CD4-positive, alpha-beta memory T cell (primary cell): Measurements from ENCODE around the gene KRR1. TPM values are rescaled to one million over a fixed set of nuclear protein-coding genes. Genes with fewer than 3 reads are reported as not detected.

ENCODE experiments used
- CTCF ChIA-PET: fragments of 350-600 bp; sonication (Branson Sonifier 250); formaldehyde crosslinking; loops from one replicate; lab custom pipeline; 2021; ENCODE audit warnings: inconsistent platforms; ENCODE audit not compliant: partially characterized antibody; lab: Charles Lee
- POLR2A ChIA-PET: fragments of 350-600 bp; sonication (Branson Sonifier 250); formaldehyde crosslinking; loops from one replicate; lab custom pipeline; 2021; ENCODE audit not compliant: partially characterized antibody; lab: Charles Lee
- DNase-seq, 5 donors: peaks; one replicate each; pipeline versions ENCODE4 v3.0.0 to v3.0.0-alpha.2; 2020 to 2022; ENCODE audit warnings: mixed read lengths in 1 of 5
- H3K27ac ChIP-seq: one replicate; pipeline ENCODE4 v1.7.0; 2013; ENCODE audit warnings: low read depth, low read length
- H3K27me3 ChIP-seq: 2 replicates; pipeline ENCODE4 v1.7.0; 2013; ENCODE audit warnings: mild to moderate bottlenecking, low read length, moderate library complexity; ENCODE audit not compliant: insufficient read depth
- H3K36me3 ChIP-seq: 2 replicates; pipeline ENCODE4 v1.7.0; 2013; ENCODE audit warnings: mild to moderate bottlenecking, low read length, moderate library complexity; ENCODE audit not compliant: insufficient read depth
- H3K4me1 ChIP-seq: 2 replicates; pipeline ENCODE4 v1.7.0; 2013; ENCODE audit warnings: mild to moderate bottlenecking, low read length, moderate library complexity; ENCODE audit not compliant: insufficient read depth
- H3K4me3 ChIP-seq, 2 donors: one replicate each; pipeline ENCODE4 v1.7.0; 2013; ENCODE audit warnings: low read length in 2 of 2, mild to moderate bottlenecking in 1 of 2
- H3K9me3 ChIP-seq, 2 donors: one replicate each; pipeline ENCODE4 v1.7.0; 2013; ENCODE audit warnings: low read length in 2 of 2, control low read depth in 1 of 2; ENCODE audit not compliant: control insufficient read depth in 1 of 2
- H3K27ac Mint-ChIP-seq, 7 donors: one replicate each; pipeline ENCODE4 v1.8.0; 2020 to 2021; ENCODE audit warnings: mixed read lengths in 7 of 7, mild to moderate bottlenecking in 6 of 7, inconsistent platforms in 3 of 7, moderate library complexity in 3 of 7
- H3K27me3 Mint-ChIP-seq, 2 donors: one replicate each; pipeline ENCODE4 v1.8.0; 2020 to 2021; ENCODE audit warnings: mixed read lengths in 2 of 2
- H3K36me3 Mint-ChIP-seq, 2 donors: one replicate each; pipeline ENCODE4 v1.8.0; 2020 to 2021; ENCODE audit warnings: mixed read lengths in 2 of 2, inconsistent platforms in 1 of 2, mild to moderate bottlenecking in 1 of 2
- H3K4me1 Mint-ChIP-seq, 4 donors: one replicate each; pipeline ENCODE4 v1.8.0; 2020 to 2021; ENCODE audit warnings: mixed read lengths in 4 of 4, mild to moderate bottlenecking in 1 of 4
- H3K4me3 Mint-ChIP-seq, 8 donors: one replicate each; pipeline ENCODE4 v1.8.0; 2020 to 2021; ENCODE audit warnings: mixed read lengths in 8 of 8, mild to moderate bottlenecking in 7 of 8, moderate library complexity in 6 of 8, inconsistent platforms in 3 of 8
- H3K9me3 Mint-ChIP-seq, 8 donors: one replicate each; pipeline ENCODE4 v1.8.0; 2020 to 2021; ENCODE audit warnings: mixed read lengths in 8 of 8, mild to moderate bottlenecking in 5 of 8, inconsistent platforms in 3 of 8, moderate library complexity in 1 of 8
- intact Hi-C: fragments of 100-400 bp; cut with micrococcal nuclease; formaldehyde crosslinking; loops from one replicate; pipeline ENCODE4 v1.15.1; 2023
- polyA plus RNA-seq, 2 donors: library from polyadenylated mRNA; unstranded; fragments of 300-500 nt; fragmentation: Illumina TruSeq; gene quantifications; one replicate each; pipeline ENCODE4 v1.2.3, GENCODE V29; 2021
- total RNA-seq, 2 experiments: library from RNA; stranded (reverse); gene quantifications; one replicate each; pipeline ENCODE4 v1.2.3, GENCODE V29; 2021

Gene KRR1
- total and polyA plus RNA-seq, 4 experiments from 2014 or later: 51.2 to 66.1 (median 62.9) TPM

- H3K27me3 Mint-ChIP-seq: no peaks in the 10 kb centered on the region
- peaks cover 0 to 2% (median 0%) of the 10 kb centered on the region in 8 donors for H3K9me3 Mint-ChIP-seq
- H3K27me3 ChIP-seq: no peaks in the 10 kb centered on the region
- no peak overlapping the region for H3K27ac ChIP-seq
- H3K36me3 Mint-ChIP-seq: peaks cover 8 to 58% of the 10 kb centered on the region in 2 donors
- DNase-seq: no peak
- ChIA-PET CTCF (interaction anchor here (0.8 to 5.8 kb wide), 14 partner anchors 11 to 524 kb away, joined by 3 to 68 read pairs (median 4); partner anchors contain the start of genes CAPS2, GLIPR1, GLIPR1L1 and GLIPR1L2), POLR2A (interaction anchor here (0.9 to 1.6 kb wide), 5 partner anchors 23 to 173 kb away, joined by 3 to 7 read pairs (median 5); partner anchors contain the start of genes GLIPR1 and GLIPR1L1)
- no peaks in the 10 kb centered on the region for H3K9me3 ChIP-seq
- peaks cover 26% of the 10 kb centered on the region for H3K4me1 ChIP-seq
- peaks cover 27 to 43% (median 35%) of the 10 kb centered on the region in 4 donors for H3K4me1 Mint-ChIP-seq
- H3K4me3 Mint-ChIP-seq: no peak overlapping the region
- H3K36me3 ChIP-seq: peaks cover 42% of the 10 kb centered on the region
- H3K27ac Mint-ChIP-seq: peak overlapping the region in 4 of 7 donors; percentile 6 to 67 (median 36)
- intact Hi-C loops: no loop called here
- no peak overlapping the region for H3K4me3 ChIP-seq
Observed at GRCh38 chr12:75507086-75507485, 4.3 kb downstream of the KRR1 start.

- ChIA-PET POLR2A (interaction anchor here (1.2 to 2.4 kb wide), 3 partner anchors 110 to 172 kb away, joined by 4 to 8 read pairs (median 5); partner anchors contain the start of genes GLIPR1L1 and GLIPR1L2), CTCF (interaction anchor here (0.8 to 5.9 kb wide), 10 partner anchors 10 to 209 kb away, joined by 3 to 44 read pairs (median 10); partner anchors contain the start of genes GLIPR1, GLIPR1L1 and GLIPR1L2)
- H3K9me3 ChIP-seq: no peaks in the 10 kb centered on the region
- H3K4me1 ChIP-seq: peaks cover 19% of the 10 kb centered on the region
- H3K27ac Mint-ChIP-seq: peak overlapping the region; percentile 12 to 64 (median 52)
- no peaks in the 10 kb centered on the region for H3K27me3 Mint-ChIP-seq
- no peak overlapping the region for H3K4me3 Mint-ChIP-seq
- no peaks in the 10 kb centered on the region for H3K27me3 ChIP-seq
- H3K9me3 Mint-ChIP-seq: no peaks in the 10 kb centered on the region
- no peak overlapping the region for H3K27ac ChIP-seq
- intact Hi-C loops: loop anchor here (1.0 to 2.0 kb wide), 5 partner anchors 15 to 817 kb away; partner anchors contain the start of genes CAPS2 and GLIPR1L1
- H3K36me3 ChIP-seq: peaks cover 53% of the 10 kb centered on the region
- H3K36me3 Mint-ChIP-seq: peaks cover 13 to 52% of the 10 kb centered on the region in 2 donors
- peak in 4 of 5 donors; percentile 28 to 37 (median 36) for DNase-seq
- H3K4me1 Mint-ChIP-seq: peaks cover 22 to 30% (median 25%) of the 10 kb centered on the region in 4 donors
- no peak overlapping the region for H3K4me3 ChIP-seq
Observed at GRCh38 chr12:75505706-75506312, 5.6 kb downstream of the KRR1 start.

GRCh38 chr12:75503866-75504265, 7.5 kb downstream of the KRR1 start:
- H3K36me3 ChIP-seq: peaks cover 58% of the 10 kb centered on the region

GRCh38 chr12:75503459-75503858, 8.0 kb downstream of the KRR1 start:
- Histone ChIP-seq H3K27ac (no peak overlapping the region), H3K9me3 (no peaks in the 10 kb centered on the region), H3K27me3 (no peaks in the 10 kb centered on the region), H3K4me3 (no peak overlapping the region), H3K4me1 (no peaks in the 10 kb centered on the region), H3K36me3 (peaks cover 62% of the 10 kb centered on the region)
- ChIA-PET POLR2A (interaction anchor here (2.4 kb wide), 1 partner anchor 169 kb away, joined by 8 read pairs; the partner anchor contains the start of gene GLIPR1L1), CTCF (interaction anchor here (1.1 to 5.9 kb wide), 10 partner anchors 15 to 173 kb away, joined by 3 to 44 read pairs (median 10); partner anchors contain the start of genes CAPS2, GLIPR1, GLIPR1L1 and GLIPR1L2)
- no peak overlapping the region for H3K4me3 Mint-ChIP-seq
- H3K27ac Mint-ChIP-seq: peak overlapping the region in 1 of 7 donors; percentile 59
- H3K27me3 Mint-ChIP-seq: no peaks in the 10 kb centered on the region
- intact Hi-C loops: no loop called here
- no peak for DNase-seq
- peaks cover 25 to 51% of the 10 kb centered on the region in 2 donors for H3K36me3 Mint-ChIP-seq
- H3K9me3 Mint-ChIP-seq: no peaks in the 10 kb centered on the region
- H3K4me1 Mint-ChIP-seq: peaks cover 9 to 13% (median 12%) of the 10 kb centered on the region in 4 donors

More at GRCh38 chr12:75503866-75504265, 7.5 kb downstream of the KRR1 start:
- peaks cover under 1% of the 10 kb centered on the region for H3K4me1 ChIP-seq
- Mint-ChIP-seq H3K4me3 (no peak overlapping the region), H3K36me3 (peaks cover 21 to 48% of the 10 kb centered on the region in 2 donors), H3K4me1 (peaks cover 9 to 14% (median 11%) of the 10 kb centered on the region in 4 donors), H3K27ac (peak overlapping the region in 1 of 7 donors; percentile 59), H3K27me3 (no peaks in the 10 kb centered on the region), H3K9me3 (no peaks in the 10 kb centered on the region)
- H3K9me3 ChIP-seq: no peaks in the 10 kb centered on the region
- DNase-seq: no peak
- intact Hi-C loops: loop anchor here (2.0 kb wide), 1 partner anchor 13 kb away; no protein-coding TSS in a partner anchor
- H3K4me3 ChIP-seq: no peak overlapping the region
- CTCF ChIA-PET: interaction anchor here (1.1 to 5.9 kb wide), 10 partner anchors 15 to 174 kb away, joined by 3 to 44 read pairs (median 10); partner anchors contain the start of genes CAPS2, GLIPR1, GLIPR1L1 and GLIPR1L2
- H3K27ac ChIP-seq: no peak overlapping the region
- POLR2A ChIA-PET: interaction anchor here (2.4 kb wide), 1 partner anchor 170 kb away, joined by 8 read pairs; the partner anchor contains the start of gene GLIPR1L1
- no peaks in the 10 kb centered on the region for H3K27me3 ChIP-seq

GRCh38 chr12:75491169-75491568, 20.2 kb downstream of the KRR1 start:
- intact Hi-C loops: loop anchor here (2.0 kb wide), 1 partner anchor 14 kb away; no protein-coding TSS in a partner anchor
- H3K4me3 Mint-ChIP-seq: no peak overlapping the region
- Histone ChIP-seq H3K27me3 (no peaks in the 10 kb centered on the region), H3K27ac (no peak overlapping the region), H3K4me1 (peaks cover 44% of the 10 kb centered on the region), H3K4me3 (no peak overlapping the region), H3K36me3 (peaks cover 32% of the 10 kb centered on the region), H3K9me3 (no peaks in the 10 kb centered on the region)
- H3K27me3 Mint-ChIP-seq: no peaks in the 10 kb centered on the region
- ChIA-PET CTCF (no interaction called here), POLR2A (interaction anchor here (0.6 kb wide), 1 partner anchor 659 kb away, joined by 6 read pairs; no protein-coding TSS in a partner anchor)
- H3K27ac Mint-ChIP-seq: peak overlapping the region in 6 of 7 donors; percentile 2 to 74 (median 16)
- DNase-seq: no peak
- peaks cover 38 to 76% (median 57%) of the 10 kb centered on the region in 4 donors for H3K4me1 Mint-ChIP-seq
- peaks cover 0 to 1% (median 0%) of the 10 kb centered on the region in 8 donors for H3K9me3 Mint-ChIP-seq
- H3K36me3 Mint-ChIP-seq: peaks cover 35 to 72% of the 10 kb centered on the region in 2 donors

GRCh38 chr12:75489613-75490210, 21.7 kb downstream of the KRR1 start:
- Histone ChIP-seq H3K27ac (peak overlapping the region; percentile 3), H3K9me3 (no peaks in the 10 kb centered on the region), H3K36me3 (peaks cover 19% of the 10 kb centered on the region), H3K4me1 (peaks cover 55% of the 10 kb centered on the region), H3K27me3 (no peaks in the 10 kb centered on the region), H3K4me3 (no peak overlapping the region)
- peak in 1 of 5 donors; percentile 41 for DNase-seq
- ChIA-PET POLR2A (interaction anchor here (1.1 kb wide), 1 partner anchor 33 kb away, joined by 3 read pairs; no protein-coding TSS in a partner anchor), CTCF (interaction anchor here (1.5 to 7.7 kb wide), 4 partner anchors 10 to 100 kb away, joined by 7 to 87 read pairs (median 24); partner anchors contain the start of genes GLIPR1 and GLIPR1L2)
- Mint-ChIP-seq H3K27ac (peak overlapping the region; percentile 57 to 92 (median 83)), H3K27me3 (no peaks in the 10 kb centered on the region), H3K9me3 (peaks cover 0 to 1% (median 0%) of the 10 kb centered on the region in 8 donors), H3K36me3 (peaks cover 42 to 66% of the 10 kb centered on the region in 2 donors), H3K4me3 (peak overlapping the region in 7 of 8 donors; percentile 2 to 72 (median 28)), H3K4me1 (peaks cover 47 to 81% (median 59%) of the 10 kb centered on the region in 4 donors)
- intact Hi-C loops: loop anchor here (1.0 to 2.0 kb wide), 2 partner anchors 15 to 52 kb away; no protein-coding TSS in a partner anchor
